ENCODE data around the gene OPHN1. TPM values are rescaled to one million over a fixed set of nuclear protein-coding genes. Genes with fewer than 3 reads are reported as not detected.
A peak's percentile ranks its signal among the peaks of the same experiment; 100 is the strongest.

Gene OPHN1
- total RNA-seq, 4 donors from 2014 or later, result 4.6 to 27.7 (median 10.8) TPM

DNA sequence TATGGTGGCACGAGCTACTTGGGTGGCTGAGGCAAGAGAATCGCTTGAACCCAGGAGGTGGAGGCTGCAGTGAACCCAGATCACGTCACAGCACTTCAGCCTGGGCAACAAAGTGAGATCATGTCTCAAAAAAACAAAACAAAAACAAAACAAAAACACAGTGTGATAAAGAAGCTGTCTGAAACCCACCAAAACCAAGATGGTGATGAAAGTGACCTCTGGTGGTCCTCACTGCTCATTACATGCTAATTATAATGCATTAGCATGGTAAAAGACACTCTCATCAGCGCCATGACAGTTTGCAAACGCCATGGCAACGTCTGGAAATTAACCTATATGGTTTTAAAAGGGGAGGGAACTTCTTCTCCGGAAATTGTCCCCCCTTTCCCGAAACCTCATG lies 29.4 kb upstream of the OPHN1 start:
- no peaks in the 10 kb centered on the region for H3K4me1 ChIP-seq
- no peak overlapping the region for H3K4me3 ChIP-seq
- H3K27ac ChIP-seq, result no peak overlapping the region
- TF ChIP-seq, protein P1, sequence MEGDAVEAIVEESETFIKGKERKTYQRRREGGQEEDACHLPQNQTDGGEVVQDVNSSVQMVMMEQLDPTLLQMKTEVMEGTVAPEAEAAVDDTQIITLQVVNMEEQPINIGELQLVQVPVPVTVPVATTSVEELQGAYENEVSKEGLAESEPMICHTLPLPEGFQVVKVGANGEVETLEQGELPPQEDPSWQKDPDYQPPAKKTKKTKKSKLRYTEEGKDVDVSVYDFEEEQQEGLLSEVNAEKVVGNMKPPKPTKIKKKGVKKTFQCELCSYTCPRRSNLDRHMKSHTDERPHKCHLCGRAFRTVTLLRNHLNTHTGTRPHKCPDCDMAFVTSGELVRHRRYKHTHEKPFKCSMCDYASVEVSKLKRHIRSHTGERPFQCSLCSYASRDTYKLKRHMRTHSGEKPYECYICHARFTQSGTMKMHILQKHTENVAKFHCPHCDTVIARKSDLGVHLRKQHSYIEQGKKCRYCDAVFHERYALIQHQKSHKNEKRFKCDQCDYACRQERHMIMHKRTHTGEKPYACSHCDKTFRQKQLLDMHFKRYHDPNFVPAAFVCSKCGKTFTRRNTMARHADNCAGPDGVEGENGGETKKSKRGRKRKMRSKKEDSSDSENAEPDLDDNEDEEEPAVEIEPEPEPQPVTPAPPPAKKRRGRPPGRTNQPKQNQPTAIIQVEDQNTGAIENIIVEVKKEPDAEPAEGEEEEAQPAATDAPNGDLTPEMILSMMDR (IDR thresholded peaks at IDR 0.05), result peak; percentile 48 to 59 (median 50)
- no peak for TF ChIP-seq POLR2A (IDR thresholded peaks at IDR 0.05)
- intact Hi-C loops (cut with DNase I; ENCODE audit: low total_unique reads), result no loop called here
- no peaks in the 10 kb centered on the region for H3K27me3 ChIP-seq
- DNase-seq, result peak in 1 of 2 donors; percentile 26
- no peaks in the 10 kb centered on the region for H3K9me3 ChIP-seq
- no peaks in the 10 kb centered on the region for H3K36me3 ChIP-seq

DNA sequence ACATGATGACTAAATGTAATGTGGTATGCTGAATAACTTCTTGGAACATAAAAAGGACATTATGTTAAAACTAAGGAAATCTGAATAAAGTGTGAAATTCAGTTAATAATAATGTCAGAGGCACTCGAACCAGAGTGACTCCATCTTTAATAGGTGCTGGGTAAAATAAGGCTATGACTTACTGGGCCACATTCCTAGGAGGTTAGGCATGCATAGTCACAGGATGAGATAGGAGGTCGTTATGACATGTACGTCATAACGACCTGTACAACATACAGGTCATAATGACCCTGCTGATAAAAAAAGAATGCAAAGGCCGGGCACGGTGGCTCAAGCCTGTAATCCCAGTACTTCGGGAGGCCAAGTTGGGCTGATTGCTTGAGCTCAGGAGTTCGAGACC lies 28.9 kb upstream of the OPHN1 start:
- intact Hi-C loops (cut with DNase I; ENCODE audit: low total_unique reads), result no loop called here
- H3K4me1 ChIP-seq, result no peaks in the 10 kb centered on the region
- H3K36me3 ChIP-seq, result no peaks in the 10 kb centered on the region
- TF ChIP-seq, protein P1 (IDR thresholded peaks at IDR 0.05), result no peak
- TF ChIP-seq POLR2A (IDR thresholded peaks at IDR 0.05), result no peak
- no peak overlapping the region for H3K4me3 ChIP-seq
- H3K27ac ChIP-seq, result no peak overlapping the region
- no peaks in the 10 kb centered on the region for H3K9me3 ChIP-seq
- no peaks in the 10 kb centered on the region for H3K27me3 ChIP-seq
- DNase-seq, result no peak

DNA sequence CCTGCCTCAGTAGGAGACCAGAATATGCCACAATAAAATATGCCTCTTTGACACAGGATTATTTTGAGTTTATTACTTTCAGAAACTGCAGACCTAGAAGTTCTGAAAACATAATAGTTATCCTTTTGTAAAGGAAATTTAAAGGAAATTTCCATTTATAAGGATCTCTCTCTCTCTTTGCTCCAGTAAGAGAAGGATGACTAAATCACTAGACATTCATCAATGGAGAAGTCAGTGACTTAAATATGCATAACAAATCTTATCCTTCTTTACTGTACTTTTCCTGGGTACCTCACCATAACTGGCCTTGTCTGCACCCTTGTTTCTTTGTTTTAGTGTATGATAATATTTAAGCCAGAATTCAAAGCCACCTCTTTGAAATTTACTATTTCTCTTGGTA lies 28.3 kb upstream of the OPHN1 start:
- no peaks in the 10 kb centered on the region for H3K36me3 ChIP-seq
- peak overlapping the region in 1 of 2 donors; percentile 18 for H3K27ac ChIP-seq
- intact Hi-C loops (cut with DNase I; ENCODE audit: low total_unique reads), result no loop called here
- no peak overlapping the region for H3K4me3 ChIP-seq
- no peaks in the 10 kb centered on the region for H3K9me3 ChIP-seq
- TF ChIP-seq, protein P1 (IDR thresholded peaks at IDR 0.05), result no peak
- TF ChIP-seq POLR2A (IDR thresholded peaks at IDR 0.05), result no peak
- no peaks in the 10 kb centered on the region for H3K27me3 ChIP-seq
- no peaks in the 10 kb centered on the region for H3K4me1 ChIP-seq
- no peak for DNase-seq

DNA sequence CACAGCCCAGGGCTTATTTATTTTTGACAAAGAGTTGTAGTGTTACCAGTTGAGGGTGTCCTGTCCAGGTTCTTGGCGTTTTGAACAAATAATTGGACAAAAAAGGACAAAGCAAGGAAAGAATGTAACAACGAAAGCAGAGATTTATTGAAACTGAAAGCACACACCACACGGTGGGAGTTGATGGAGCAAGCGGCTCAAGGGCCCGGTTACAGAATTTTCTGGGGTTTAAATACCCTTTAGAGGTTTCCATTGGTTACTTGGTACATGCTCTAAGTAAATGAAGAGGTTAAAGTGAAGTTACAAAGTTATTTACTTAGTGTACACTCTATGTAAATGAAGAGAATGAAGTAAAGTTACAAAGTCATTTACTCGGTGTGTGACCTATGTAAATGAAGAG lies 27.8 kb upstream of the OPHN1 start:
- intact Hi-C loops (cut with DNase I; ENCODE audit: low total_unique reads), result no loop called here
- Histone ChIP-seq H3K4me1 (no peaks in the 10 kb centered on the region), H3K9me3 (no peaks in the 10 kb centered on the region), H3K27me3 (no peaks in the 10 kb centered on the region), H3K27ac (peak overlapping the region in 1 of 2 donors; percentile 18), H3K36me3 (no peaks in the 10 kb centered on the region), H3K4me3 (no peak overlapping the region)
- TF ChIP-seq, protein P1 (IDR thresholded peaks at IDR 0.05), result no peak
- no peak for DNase-seq

DNA sequence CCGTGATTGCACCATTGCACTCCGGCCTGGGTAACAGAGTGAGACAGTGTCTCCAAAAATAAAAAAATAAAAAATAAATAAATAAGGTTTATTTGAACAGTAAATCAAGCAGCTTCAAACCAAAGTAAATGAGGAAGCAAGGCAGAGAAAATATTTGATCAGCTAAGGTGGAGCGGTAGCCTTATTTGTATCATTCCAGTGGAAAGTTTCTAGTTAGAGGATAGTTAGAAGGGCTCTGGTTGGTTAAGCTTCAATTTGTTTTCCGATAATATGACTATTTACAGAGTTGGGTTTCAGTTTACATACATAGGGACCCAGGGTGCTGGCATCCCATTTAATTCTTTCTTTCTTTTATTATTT lies 21.8 kb upstream of the OPHN1 start:
- no peaks in the 10 kb centered on the region for H3K36me3 ChIP-seq
- no peak overlapping the region for H3K4me3 ChIP-seq
- H3K27ac ChIP-seq, result no peak overlapping the region
- no peaks in the 10 kb centered on the region for H3K4me1 ChIP-seq
- DNase-seq, result no peak
- TF ChIP-seq, protein P1 (IDR thresholded peaks at IDR 0.05), result no peak
- TF ChIP-seq POLR2A (IDR thresholded peaks at IDR 0.05), result no peak
- H3K27me3 ChIP-seq, result no peaks in the 10 kb centered on the region
- intact Hi-C loops (cut with DNase I; ENCODE audit: low total_unique reads), result no loop called here
- H3K9me3 ChIP-seq, result no peaks in the 10 kb centered on the region
